Measurements from ENCODE around the gene ALPI.
"Not testable (repeated sequence)": the region's sequence is repeated elsewhere in the genome, so short reads cannot be mapped to it uniquely, and the experiment has no call there.

GRCh38 chr2:232407428-232408150, 48.4 kb upstream of the ALPI start:
- not testable (repeated sequence) for TF ChIP-seq CTCF (conservative IDR thresholded peaks at IDR 0.05 in 1 of 2, IDR thresholded peaks at IDR 0.05 in 1 of 2; ENCODE audit: low read depth in 1 of 2, low read length in 2 of 2); EZH2 (IDR thresholded peaks at IDR 0.05; ENCODE audit: low read length, missing control alignments)

Data from fibroblast of lung (primary cell).